Thymus (tissue), 11 donors: ENCODE results near the gene OS9. TPM values are rescaled to one million over a fixed set of nuclear protein-coding genes. Genes with fewer than 3 reads are reported as not detected.

Source experiments
- DNase-seq, 9 donors: peaks; one replicate each; pipeline ENCODE4 v3.0.0-alpha.2; 2013; ENCODE audit warnings: low spot score in 9 of 9, low read depth in 6 of 9, missing footprints in 1 of 9
- H3K27ac ChIP-seq, 2 donors: one replicate each; pipeline ENCODE4 v1.5.1; 2013; ENCODE audit warnings: control low read depth in 1 of 2, low read depth in 1 of 2, low read length in 1 of 2, mild to moderate bottlenecking in 1 of 2, moderate library complexity in 1 of 2
- H3K27me3 ChIP-seq, 2 donors: one replicate each; pipeline ENCODE4 v1.5.1; 2013; ENCODE audit warnings: low read length in 1 of 2; ENCODE audit not compliant: control insufficient read depth in 2 of 2, insufficient read depth in 1 of 2
- H3K36me3 ChIP-seq, 2 donors: one replicate each; pipeline ENCODE4 v1.5.1; 2013; ENCODE audit warnings: low read length in 1 of 2, mild to moderate bottlenecking in 1 of 2, moderate library complexity in 1 of 2; ENCODE audit not compliant: control insufficient read depth in 2 of 2, insufficient read depth in 2 of 2
- H3K4me1 ChIP-seq, 2 donors: one replicate each; pipeline ENCODE4 v1.5.1; 2013; ENCODE audit warnings: low read length in 2 of 2; ENCODE audit not compliant: control insufficient read depth in 2 of 2, insufficient read depth in 2 of 2
- H3K4me3 ChIP-seq, 2 donors: one replicate each; pipeline ENCODE4 v1.5.1; 2013; ENCODE audit warnings: low read length in 2 of 2, control low read depth in 1 of 2, mild to moderate bottlenecking in 1 of 2
- H3K9me3 ChIP-seq, 2 donors: one replicate each; pipeline ENCODE4 v1.5.1; 2013; ENCODE audit warnings: low read length in 1 of 2, mild to moderate bottlenecking in 1 of 2; ENCODE audit not compliant: control insufficient read depth in 2 of 2, insufficient read depth in 1 of 2
- WGBS: extraction: QIAGEN DNeasy Blood & Tissue Kit; methylation state at CpG from one replicate; pipeline ENCODE4 v1.1.7; 2013; 5-methylcytosine and 5-hydroxymethylcytosine counted together
- polyA plus RNA-seq: library from polyadenylated mRNA; stranded (reverse); fragments of 200-250 nt; gene quantifications from one replicate; pipeline ENCODE4 v1.2.3, GENCODE V29; 2013
- total RNA-seq: library from RNA; stranded (reverse); fragments of 120-200 nt; gene quantifications from one replicate; pipeline ENCODE4 v1.2.4, GENCODE V29; 2013
- donor health status: healthy.

Gene OS9
- total and polyA plus RNA-seq, 2 donors: 111 to 166 TPM

DNA sequence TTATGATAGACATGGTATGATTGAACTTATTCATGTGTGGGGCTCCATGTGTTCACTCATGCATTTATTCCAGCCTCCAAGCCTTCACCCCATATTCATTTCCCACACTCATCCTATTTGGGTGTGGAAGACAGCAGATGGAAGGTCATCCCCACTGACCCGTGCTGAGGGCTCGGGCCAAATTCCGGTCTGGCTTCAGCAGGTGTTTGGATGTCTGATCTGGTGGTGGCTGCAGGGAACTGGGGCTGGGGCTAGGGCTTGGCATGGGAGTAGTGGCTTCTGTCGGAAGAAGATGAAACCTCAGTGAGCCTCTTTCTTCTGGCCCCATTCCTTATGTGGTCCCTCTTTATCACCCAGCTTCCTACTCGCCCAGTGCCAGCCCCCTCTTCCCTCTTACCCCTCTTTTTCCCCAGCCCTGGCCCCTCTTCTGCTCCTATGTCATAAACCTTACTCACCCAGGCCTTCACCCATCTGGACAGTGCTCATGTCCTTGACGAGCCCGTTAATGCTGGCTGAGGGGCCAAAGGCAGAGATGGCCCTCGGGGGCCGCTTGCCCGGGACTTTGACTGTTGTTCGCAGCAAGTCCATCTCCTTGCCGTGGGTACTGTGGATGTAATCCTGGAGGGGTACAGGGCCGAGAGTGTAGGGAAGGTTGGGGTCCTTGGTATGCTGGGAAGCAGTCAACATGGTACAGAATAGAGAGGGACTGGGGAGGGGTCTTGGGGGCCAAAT is 36.6 kb downstream of the OS9 start:
- DNase-seq: no peak
- H3K36me3 ChIP-seq: peaks cover 74 to 88% of the 10 kb centered on the region in 2 donors
- H3K9me3 ChIP-seq: peaks cover 1 to 11% of the 10 kb centered on the region in 2 donors
- H3K27me3 ChIP-seq: peaks cover 0 to 13% of the 10 kb centered on the region in 2 donors
- no peak overlapping the region for H3K4me3 ChIP-seq
- H3K27ac ChIP-seq: no peak overlapping the region
- 97% methylated on average over 13 of the region's 13 CpGs for WGBS
- no peaks in the 10 kb centered on the region for H3K4me1 ChIP-seq

DNA sequence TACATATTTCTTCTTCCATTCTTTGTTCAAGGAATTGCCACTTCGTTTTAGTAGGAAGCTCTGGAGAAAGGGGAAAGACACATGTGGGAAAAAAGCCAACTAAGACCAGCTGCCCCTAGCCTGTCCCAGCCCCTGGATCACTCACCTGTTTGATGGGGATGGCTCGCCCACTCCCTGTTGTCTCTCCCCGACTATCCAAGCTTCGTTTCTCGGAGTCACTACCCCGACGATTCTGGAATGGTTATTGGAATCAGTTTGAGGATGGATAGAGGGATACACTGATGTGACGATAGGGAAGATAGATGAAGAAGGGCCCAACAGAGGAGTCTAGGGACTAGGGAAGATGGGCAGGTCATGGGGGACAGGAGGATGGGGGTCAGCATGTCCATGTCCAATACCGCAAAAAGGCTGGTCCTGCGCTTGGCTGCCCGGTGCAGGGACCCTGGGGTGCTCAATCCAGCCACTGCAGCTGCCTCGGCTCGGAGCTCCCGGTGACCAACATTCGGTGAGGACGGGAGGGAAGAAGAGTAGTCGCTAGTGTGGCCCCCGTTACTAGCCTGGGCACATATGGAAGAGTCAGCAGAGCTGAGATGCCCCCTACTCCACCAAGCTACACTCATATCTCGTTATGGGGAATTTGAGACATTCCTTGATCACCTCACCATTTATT is 37.6 kb downstream of the OS9 start:
- Histone ChIP-seq H3K27me3 (peaks cover 0 to 12% of the 10 kb centered on the region in 2 donors), H3K4me3 (no peak overlapping the region), H3K9me3 (peaks cover 0 to 7% of the 10 kb centered on the region in 2 donors), H3K4me1 (no peaks in the 10 kb centered on the region), H3K36me3 (peaks cover 69 to 85% of the 10 kb centered on the region in 2 donors), H3K27ac (no peak overlapping the region)
- DNase-seq: no peak
- WGBS: 97% methylated on average over 19 of the region's 19 CpGs

DNA sequence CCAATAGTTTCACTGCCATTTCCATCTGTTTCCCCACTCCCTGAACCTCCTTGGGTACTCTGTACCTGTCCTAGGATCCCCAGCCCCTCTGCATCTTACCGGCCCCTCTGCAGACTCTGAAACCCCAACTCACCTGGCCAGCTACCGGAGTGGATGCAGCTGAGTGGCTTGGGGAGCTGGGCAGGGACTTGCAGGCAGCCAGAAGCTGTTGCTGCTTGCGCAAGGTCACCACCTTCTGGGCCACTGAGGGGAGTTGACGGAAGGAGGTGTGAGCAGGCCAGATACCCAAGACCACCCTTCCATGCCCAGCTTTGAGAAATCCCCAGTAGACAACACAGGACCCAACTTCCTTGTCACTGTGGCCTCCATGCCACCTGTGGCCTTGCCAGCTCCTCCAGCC is 38.3 kb downstream of the OS9 start:
- H3K4me1 ChIP-seq: no peaks in the 10 kb centered on the region
- H3K4me3 ChIP-seq: no peak overlapping the region
- peaks cover 0 to under 1% of the 10 kb centered on the region in 2 donors for H3K9me3 ChIP-seq
- no peak for DNase-seq
- peaks cover 0 to 13% of the 10 kb centered on the region in 2 donors for H3K27me3 ChIP-seq
- H3K27ac ChIP-seq: no peak overlapping the region
- peaks cover 68 to 80% of the 10 kb centered on the region in 2 donors for H3K36me3 ChIP-seq
- 94% methylated on average over 4 of the region's 4 CpGs for WGBS

DNA sequence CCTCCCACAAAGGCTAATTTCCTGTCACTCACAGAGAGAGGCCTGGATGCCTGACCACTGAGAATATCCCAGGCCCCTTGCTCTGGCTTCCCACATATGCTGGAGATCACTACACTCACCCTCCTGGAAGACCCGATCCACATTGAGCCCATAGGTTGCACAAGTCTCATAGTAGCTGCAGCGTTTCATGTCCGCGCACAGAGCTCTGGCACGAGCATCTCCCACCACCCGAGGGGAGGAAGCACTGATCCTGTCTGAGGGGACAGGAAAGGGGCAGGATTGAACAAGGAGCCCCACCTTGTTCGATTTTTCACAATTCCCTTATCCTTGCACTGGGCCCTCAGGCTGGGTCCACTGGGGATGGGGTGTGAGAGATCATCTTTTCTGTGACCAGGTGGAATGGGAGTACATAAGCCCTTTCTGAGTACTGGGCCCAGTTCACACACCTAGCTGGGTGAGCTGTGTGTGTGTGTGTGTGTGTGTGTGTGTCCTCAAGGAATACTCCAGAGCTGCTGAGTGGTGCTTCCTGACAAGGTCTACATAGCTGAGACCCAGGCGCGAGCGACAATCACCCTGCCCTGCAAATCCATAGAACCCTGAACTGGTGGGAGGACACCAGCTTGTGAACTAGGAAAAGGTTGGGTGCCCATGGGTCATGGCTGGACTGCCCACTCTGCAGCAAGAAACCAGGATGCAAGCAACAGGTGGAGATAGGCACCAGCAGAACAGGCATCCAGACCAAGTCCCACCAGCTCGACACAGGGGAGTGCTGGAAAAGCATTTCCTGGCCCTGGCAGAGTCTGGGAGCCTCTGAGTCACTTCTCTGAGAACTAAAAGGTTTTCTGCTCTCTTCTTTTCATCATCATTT is 39.0 kb downstream of the OS9 start:
- no peaks in the 10 kb centered on the region for H3K4me1 ChIP-seq
- H3K36me3 ChIP-seq: peaks cover 62 to 80% of the 10 kb centered on the region in 2 donors
- H3K4me3 ChIP-seq: no peak overlapping the region
- no peak for DNase-seq
- H3K9me3 ChIP-seq: no peaks in the 10 kb centered on the region
- H3K27ac ChIP-seq: no peak overlapping the region
- peaks cover 0 to 11% of the 10 kb centered on the region in 2 donors for H3K27me3 ChIP-seq
- WGBS: 96% methylated on average over 11 of the region's 11 CpGs

DNA sequence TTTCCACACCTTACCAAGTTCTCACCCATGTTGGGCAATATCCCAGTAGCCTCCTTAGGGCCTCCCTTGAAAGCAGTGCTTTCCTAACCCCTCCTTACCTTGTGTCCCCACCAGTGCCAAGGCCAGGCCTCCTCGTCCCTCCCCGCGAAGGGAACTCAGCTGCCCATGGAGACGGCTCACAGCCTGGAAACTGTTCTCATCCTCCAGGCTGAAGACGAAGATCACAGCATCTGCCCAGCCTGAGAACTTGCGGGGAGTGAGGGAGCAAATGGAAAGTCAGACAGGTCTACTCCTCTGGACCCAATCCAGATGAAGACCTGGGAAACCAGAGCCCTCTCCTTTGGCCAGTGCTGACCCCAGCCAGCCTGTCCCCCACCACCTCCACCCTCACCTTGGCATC is 40.0 kb downstream of the OS9 start:
- H3K4me3 ChIP-seq: no peak overlapping the region
- peaks cover 0 to 5% of the 10 kb centered on the region in 2 donors for H3K4me1 ChIP-seq
- peaks cover 60 to 77% of the 10 kb centered on the region in 2 donors for H3K36me3 ChIP-seq
- H3K27me3 ChIP-seq: peaks cover 0 to 16% of the 10 kb centered on the region in 2 donors
- no peak for DNase-seq
- no peak overlapping the region for H3K27ac ChIP-seq
- H3K9me3 ChIP-seq: no peaks in the 10 kb centered on the region
- 97% methylated on average over 6 of the region's 6 CpGs for WGBS

DNA sequence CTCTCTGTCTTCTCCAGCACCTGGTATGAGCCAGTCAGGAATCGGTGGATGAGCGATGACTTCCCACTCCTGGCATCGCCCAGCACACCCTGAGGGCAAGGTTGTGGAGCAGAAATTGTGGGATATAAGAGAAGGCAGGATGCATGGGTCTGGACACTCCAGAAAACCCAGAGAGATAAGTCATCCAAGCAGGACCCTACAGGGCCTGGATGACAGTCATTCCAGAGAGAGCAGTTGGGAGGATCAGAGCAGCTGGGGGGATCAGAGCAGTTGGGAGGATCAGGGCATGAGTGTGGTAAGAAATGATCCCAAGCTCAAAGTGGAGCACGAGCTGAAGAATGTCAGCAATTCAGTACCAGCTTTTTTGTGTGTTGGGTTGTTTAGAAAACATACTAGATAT is 40.7 kb downstream of the OS9 start:
- no peak for DNase-seq
- peaks cover 2 to 12% of the 10 kb centered on the region in 2 donors for H3K4me1 ChIP-seq
- H3K27ac ChIP-seq: no peak overlapping the region
- H3K9me3 ChIP-seq: no peaks in the 10 kb centered on the region
- WGBS: 96% methylated on average over 4 of the region's 4 CpGs
- peaks cover 57 to 77% of the 10 kb centered on the region in 2 donors for H3K36me3 ChIP-seq
- H3K27me3 ChIP-seq: peaks cover 0 to 22% of the 10 kb centered on the region in 2 donors
- no peak overlapping the region for H3K4me3 ChIP-seq

DNA sequence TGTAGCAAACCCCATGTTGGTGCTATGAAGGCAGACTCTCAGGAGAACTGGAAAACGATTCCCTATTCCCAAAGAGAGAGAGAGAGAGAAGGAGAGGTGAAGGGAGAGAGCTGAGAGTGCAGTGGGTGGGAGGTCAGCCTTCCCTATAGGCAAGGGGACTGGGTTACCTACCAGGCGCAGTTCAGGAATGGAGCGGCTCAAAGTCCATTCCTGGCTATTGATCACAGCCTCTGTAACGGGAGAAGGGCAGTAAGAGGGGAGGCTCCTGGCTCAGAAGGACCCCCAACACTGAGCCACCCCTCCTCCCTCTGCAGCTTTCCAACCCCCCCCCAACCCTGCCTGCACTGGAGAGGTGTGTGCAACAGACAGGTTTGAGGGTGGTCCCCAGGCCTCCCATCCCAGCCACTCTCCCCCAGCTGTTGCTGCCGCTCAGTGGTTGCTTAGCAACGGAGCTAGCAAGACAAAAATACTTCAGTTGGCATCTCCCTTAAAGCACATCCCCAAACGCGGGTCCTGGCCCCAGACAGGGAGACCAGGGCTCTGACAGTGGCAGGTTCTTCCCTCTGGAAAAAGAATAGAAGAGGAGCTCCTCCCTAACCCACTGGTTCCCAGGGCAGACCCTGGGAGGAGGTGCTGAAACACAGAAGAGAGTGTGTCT is 41.4 kb downstream of the OS9 start:
- no peak overlapping the region for H3K27ac ChIP-seq
- H3K9me3 ChIP-seq: no peaks in the 10 kb centered on the region
- H3K27me3 ChIP-seq: peaks cover 0 to 22% of the 10 kb centered on the region in 2 donors
- no peak overlapping the region for H3K4me3 ChIP-seq
- 89% methylated on average over 8 of the region's 8 CpGs for WGBS
- H3K36me3 ChIP-seq: peaks cover 54 to 74% of the 10 kb centered on the region in 2 donors
- no peak for DNase-seq
- H3K4me1 ChIP-seq: peaks cover 5 to 19% of the 10 kb centered on the region in 2 donors

DNA sequence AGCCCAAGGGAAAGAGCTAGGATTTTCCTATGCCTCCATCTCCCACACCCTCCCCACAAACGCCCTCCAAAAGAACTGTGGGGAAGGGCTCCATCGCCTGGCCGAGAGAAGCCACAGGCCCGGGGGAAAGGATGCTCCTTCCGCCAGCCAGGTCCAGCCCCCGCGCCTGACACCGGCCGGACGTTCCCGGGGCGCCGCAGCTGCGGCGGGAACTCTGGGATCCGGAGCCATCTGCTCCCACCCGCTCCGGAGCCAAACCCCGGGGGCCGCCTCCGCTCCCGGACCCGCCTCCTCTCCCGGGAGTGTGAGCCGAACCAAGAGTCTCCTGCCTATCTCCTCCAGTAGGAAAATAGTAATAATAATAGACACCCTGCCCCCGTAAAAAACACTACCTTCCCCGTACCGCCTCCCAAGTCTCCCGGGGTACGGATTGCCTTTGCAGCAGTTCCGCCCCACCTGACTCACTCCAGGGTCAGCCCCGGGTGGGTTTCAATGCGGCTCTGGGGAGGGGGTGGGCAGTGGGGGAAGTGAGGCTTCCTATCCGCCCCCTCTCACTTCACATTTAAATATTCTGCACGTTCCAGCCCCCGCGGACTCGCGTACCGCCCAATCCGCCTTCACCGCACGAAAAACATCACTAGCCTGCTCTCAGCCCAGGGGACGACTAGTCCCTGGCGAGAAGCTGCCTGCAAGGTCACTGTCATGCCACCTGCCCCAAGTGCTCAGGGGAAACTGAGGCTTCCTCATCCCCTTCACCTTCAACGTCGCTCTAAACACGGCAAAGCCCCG is 42.2 kb downstream of the OS9 start:
- Histone ChIP-seq H3K4me3 (no peak overlapping the region), H3K9me3 (no peaks in the 10 kb centered on the region), H3K4me1 (peaks cover 13 to 27% of the 10 kb centered on the region in 2 donors), H3K36me3 (peaks cover 46 to 66% of the 10 kb centered on the region in 2 donors), H3K27ac (no peak overlapping the region), H3K27me3 (peaks cover 0 to 22% of the 10 kb centered on the region in 2 donors)
- DNase-seq: no peak
- 95% methylated on average over 49 of the region's 49 CpGs for WGBS
